Measurements from ENCODE around the gene SLC10A7. TPM values are rescaled to one million over a fixed set of nuclear protein-coding genes. Genes with fewer than 3 reads are reported as not detected.

The SLC10A7 gene
- total RNA-seq, 3 donors from 2014 or later, result 11.6 to 14.4 (median 13.0) TPM

GRCh38 chr4:146342600-146343192, 179.0 kb downstream of the SLC10A7 start:
- Mint-ChIP-seq H3K4me1 (ENCODE audit: low read depth) (peaks cover 5% of the 10 kb centered on the region), H3K36me3 (ENCODE audit: insufficient read depth) (no peaks in the 10 kb centered on the region), H3K9me3 (no peaks in the 10 kb centered on the region), H3K4me3 (no peak overlapping the region), H3K27me3 (ENCODE audit: low read depth) (no peaks in the 10 kb centered on the region)
- DNase-seq, result no peak
- ATAC-seq, result no peak

- Mint-ChIP-seq H3K36me3 (ENCODE audit: insufficient read depth) (no peaks in the 10 kb centered on the region), H3K27me3 (ENCODE audit: low read depth) (no peaks in the 10 kb centered on the region), H3K4me1 (ENCODE audit: low read depth) (peaks cover 6% of the 10 kb centered on the region), H3K4me3 (no peak overlapping the region), H3K9me3 (no peaks in the 10 kb centered on the region)
- DNase-seq (no peak), ATAC-seq (no peak)
Measured at GRCh38 chr4:146340798-146341197, 180.9 kb downstream of the SLC10A7 start.

DNA sequence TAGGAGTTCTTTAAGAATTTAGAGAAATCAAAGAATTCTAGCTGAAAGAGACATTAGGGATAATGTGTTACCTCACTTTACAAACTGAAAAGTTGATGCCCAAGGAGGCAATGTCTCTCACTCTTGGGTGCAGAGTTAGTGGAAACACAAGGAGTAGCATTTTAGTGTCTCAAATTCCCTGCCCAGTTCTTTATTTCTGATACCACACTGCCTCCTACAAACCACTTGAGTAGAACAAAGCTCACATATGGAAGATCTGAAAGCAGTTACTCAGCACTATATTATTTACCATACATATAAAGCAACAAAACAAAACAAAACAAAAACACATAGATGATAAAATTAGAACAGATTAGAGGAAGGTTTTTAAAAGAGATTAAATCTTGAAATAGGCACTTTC, 183.2 kb downstream of the SLC10A7 start:
- Mint-ChIP-seq H3K27me3 (ENCODE audit: low read depth) (no peaks in the 10 kb centered on the region), H3K9me3 (no peaks in the 10 kb centered on the region), H3K4me3 (no peak overlapping the region), H3K4me1 (ENCODE audit: low read depth) (peaks cover 5% of the 10 kb centered on the region), H3K36me3 (ENCODE audit: insufficient read depth) (no peaks in the 10 kb centered on the region)
- ATAC-seq (no peak), DNase-seq (no peak)

DNA sequence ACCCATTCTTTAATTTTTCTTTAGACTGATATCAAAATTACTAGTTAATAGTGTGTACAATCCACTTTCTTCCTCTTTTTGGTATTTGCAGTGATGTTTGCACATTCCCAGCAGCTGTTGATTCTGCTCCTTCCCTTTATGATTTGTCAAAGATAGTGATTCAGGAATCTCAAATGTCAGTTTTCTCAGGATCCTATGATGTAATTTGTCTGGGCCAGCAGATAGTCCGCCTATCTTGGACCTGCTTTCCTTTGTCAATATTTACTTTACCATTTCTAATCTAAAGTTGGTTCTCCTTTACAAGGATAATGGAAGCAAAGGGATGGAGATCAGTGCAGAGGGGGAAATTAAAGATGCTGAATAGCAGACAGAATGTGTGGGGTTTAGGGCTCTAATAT, 185.3 kb downstream of the SLC10A7 start:
- DNase-seq (no peak), ATAC-seq (no peak)
- no peaks in the 10 kb centered on the region for H3K27me3 Mint-ChIP-seq (ENCODE audit: low read depth)
- H3K4me1 Mint-ChIP-seq (ENCODE audit: low read depth), result peaks cover 3% of the 10 kb centered on the region
- no peaks in the 10 kb centered on the region for H3K9me3 Mint-ChIP-seq
- peaks cover 4% of the 10 kb centered on the region for H3K36me3 Mint-ChIP-seq (ENCODE audit: insufficient read depth)
- H3K4me3 Mint-ChIP-seq, result no peak overlapping the region

DNA sequence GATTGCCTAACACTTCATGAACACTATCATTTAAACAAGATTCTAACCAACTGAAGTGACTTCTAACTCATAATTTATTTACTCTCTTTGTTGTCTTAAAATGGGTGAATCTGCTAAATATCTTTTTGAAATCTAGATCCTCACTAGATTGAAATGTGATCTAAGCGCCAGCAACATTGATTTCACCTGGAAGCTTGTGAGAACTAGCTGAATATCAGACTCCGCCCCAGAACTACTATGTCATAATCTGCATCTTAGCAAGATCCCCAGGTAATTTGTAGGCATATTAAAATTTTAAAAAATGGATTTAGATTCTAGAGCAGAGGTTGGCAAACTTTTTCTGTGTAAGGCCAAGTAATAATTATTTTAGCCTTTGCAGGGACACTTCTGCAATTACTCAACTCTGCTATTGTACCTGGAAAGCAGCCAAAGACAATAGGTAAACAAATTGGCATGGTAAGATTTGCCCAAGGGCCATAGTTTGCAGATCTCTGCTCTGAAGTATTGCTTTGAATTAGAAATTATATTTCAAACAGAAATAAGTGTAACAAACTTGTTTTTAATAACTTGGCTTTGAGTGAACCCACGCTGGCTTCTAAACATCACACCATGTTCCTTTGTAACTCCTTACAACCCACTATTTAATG, 185.9 kb downstream of the SLC10A7 start:
- Mint-ChIP-seq H3K9me3 (no peaks in the 10 kb centered on the region), H3K4me1 (ENCODE audit: low read depth) (peaks cover 3% of the 10 kb centered on the region), H3K4me3 (no peak overlapping the region), H3K27me3 (ENCODE audit: low read depth) (no peaks in the 10 kb centered on the region), H3K36me3 (ENCODE audit: insufficient read depth) (peaks cover 5% of the 10 kb centered on the region)
- DNase-seq (no peak), ATAC-seq (no peak)

- Mint-ChIP-seq H3K4me3 (no peak overlapping the region), H3K27me3 (ENCODE audit: low read depth) (no peaks in the 10 kb centered on the region), H3K4me1 (ENCODE audit: low read depth) (peaks cover 3% of the 10 kb centered on the region), H3K36me3 (ENCODE audit: insufficient read depth) (peaks cover 5% of the 10 kb centered on the region), H3K9me3 (no peaks in the 10 kb centered on the region)
- DNase-seq (no peak), ATAC-seq (no peak)
Measured at GRCh38 chr4:146334862-146335449, 186.8 kb downstream of the SLC10A7 start.

DNA sequence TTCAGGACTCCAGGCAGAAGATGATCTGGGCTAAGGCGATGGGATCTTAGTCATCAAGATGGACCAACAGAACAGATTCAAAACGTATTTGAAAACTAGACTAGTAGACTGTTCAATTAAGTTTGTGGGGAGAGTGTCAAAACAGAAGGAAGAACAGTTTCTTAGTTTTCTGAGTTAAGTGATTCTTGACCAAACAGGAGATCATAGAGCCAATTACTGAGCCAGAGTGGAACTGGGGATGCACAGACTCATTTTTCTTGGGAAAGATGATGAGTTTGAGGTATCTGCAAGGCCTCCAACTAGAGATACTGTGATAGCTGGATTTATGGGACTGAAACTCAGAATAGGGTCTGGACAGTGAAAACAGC, 187.9 kb downstream of the SLC10A7 start:
- Mint-ChIP-seq H3K36me3 (ENCODE audit: insufficient read depth) (peaks cover 5% of the 10 kb centered on the region), H3K27me3 (ENCODE audit: low read depth) (no peaks in the 10 kb centered on the region), H3K4me1 (ENCODE audit: low read depth) (peaks cover 3% of the 10 kb centered on the region), H3K9me3 (no peaks in the 10 kb centered on the region), H3K4me3 (no peak overlapping the region)
- DNase-seq (no peak), ATAC-seq (no peak)

DNA sequence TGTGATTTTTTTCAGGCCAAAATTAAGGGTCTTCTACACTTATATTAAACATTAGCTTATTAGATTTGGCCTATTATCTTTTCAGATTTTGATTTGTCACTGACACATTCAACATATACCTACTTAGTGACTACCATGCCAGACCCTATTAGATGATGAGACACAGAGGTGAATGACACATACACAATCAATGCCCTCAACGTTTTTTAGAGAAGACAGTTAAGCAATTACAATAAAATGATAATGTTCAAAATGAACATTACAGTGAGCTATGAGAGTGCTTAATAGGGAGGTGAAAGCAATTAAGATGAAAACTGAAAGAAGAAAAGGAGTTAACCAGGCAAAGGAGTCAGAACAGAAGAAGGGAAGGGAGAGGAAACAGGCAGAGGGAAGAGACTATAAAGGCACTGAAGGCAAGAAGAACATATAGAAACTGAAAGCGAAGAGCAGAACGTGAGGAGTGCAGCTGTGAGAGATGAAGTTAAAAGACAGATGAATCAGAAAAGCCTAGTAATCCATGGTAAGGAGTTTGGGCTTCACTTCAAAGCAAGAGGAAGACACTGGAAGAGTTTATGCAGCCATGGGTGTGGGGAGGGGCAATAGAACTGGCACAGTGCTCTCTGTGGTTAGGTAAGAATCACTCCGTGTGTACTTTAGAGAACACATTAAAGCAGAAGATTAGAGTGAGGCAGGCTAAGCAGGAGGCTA, 188.4 kb downstream of the SLC10A7 start:
- Mint-ChIP-seq H3K27me3 (ENCODE audit: low read depth) (no peaks in the 10 kb centered on the region), H3K36me3 (ENCODE audit: insufficient read depth) (peaks cover 5% of the 10 kb centered on the region), H3K4me3 (no peak overlapping the region), H3K9me3 (no peaks in the 10 kb centered on the region), H3K4me1 (ENCODE audit: low read depth) (peaks cover 3% of the 10 kb centered on the region)
- DNase-seq (no peak), ATAC-seq (peak; percentile 87 to 89)

GRCh38 chr4:146330392-146330791, 191.3 kb downstream of the SLC10A7 start:
- ATAC-seq (no peak), DNase-seq (no peak)
- Mint-ChIP-seq H3K4me3 (no peak overlapping the region), H3K4me1 (ENCODE audit: low read depth) (no peaks in the 10 kb centered on the region), H3K27me3 (ENCODE audit: low read depth) (no peaks in the 10 kb centered on the region), H3K9me3 (no peaks in the 10 kb centered on the region), H3K36me3 (ENCODE audit: insufficient read depth) (peaks cover 5% of the 10 kb centered on the region)

DNA sequence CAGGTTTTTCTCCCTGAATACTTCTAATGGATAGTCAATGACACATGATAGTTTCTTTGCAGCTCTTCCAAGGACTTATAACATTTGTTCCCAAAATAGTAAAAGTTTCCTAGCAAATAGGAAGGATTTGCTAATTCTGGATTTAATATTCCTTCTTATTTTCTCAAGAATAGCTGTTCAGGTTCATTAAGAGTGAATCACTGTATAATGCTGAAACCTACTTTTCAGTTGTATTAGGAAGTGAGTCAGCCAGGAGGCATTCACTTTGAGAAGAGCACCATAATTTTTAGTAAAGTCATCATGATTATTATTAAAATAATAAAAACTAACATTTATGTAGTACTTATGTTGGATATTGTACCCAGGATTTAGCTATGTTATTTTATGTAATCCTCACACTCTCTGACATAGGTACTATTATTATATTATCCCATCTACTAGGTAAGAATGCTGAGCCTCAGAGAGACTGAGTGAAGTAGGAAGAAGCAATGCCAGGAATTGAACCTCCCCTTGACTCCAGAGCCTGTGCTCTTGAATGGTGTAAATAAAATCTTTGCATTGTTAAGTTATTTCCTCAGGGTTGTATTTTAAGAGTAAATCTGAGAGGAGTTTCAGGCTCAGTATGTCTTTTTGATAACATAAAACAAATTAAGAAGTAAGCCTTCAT, 192.6 kb downstream of the SLC10A7 start:
- no peak for ATAC-seq
- no peak for DNase-seq
- H3K27me3 Mint-ChIP-seq (ENCODE audit: low read depth), result no peaks in the 10 kb centered on the region
- H3K4me3 Mint-ChIP-seq, result no peak overlapping the region
- H3K9me3 Mint-ChIP-seq, result peaks cover 3% of the 10 kb centered on the region
- peaks cover 13% of the 10 kb centered on the region for H3K36me3 Mint-ChIP-seq (ENCODE audit: insufficient read depth)
- H3K4me1 Mint-ChIP-seq (ENCODE audit: low read depth), result no peaks in the 10 kb centered on the region

DNA sequence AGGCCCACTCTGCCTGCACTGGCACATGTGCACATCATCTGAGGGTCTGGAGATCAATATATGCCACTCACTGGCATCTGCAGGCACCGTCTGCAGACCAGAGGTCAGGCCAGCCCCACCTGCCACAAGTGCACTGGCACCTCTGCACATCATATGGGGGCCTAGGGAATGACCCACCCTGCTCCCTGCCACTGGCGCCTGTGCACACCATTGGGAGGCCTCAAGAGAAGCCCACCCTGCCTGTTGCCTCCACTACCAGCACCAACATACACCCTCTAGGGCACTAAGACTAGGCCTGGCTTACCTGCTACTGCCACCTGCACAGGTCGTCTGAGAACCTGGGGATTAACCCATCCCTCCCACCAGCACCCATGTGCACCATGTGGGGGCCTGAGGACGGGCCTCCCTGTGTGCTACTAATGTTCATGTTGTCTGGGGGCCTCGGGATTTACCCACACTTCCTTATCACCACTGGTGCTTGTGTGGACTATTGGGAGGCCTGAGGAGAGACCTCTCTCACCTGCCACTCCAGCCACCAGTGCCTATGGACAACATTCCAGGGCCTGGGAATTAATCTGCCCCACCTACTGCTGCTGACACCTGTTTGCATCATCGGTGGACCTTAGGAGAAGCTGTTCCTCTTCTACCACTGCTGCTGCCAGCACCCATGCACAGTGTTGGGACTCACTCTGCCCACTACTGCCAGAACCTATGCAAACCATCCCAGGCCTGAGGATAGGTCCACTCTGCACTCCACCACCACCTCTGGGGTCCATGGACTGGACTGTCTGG, 193.7 kb downstream of the SLC10A7 start:
- Mint-ChIP-seq H3K9me3 (peaks cover 3% of the 10 kb centered on the region), H3K4me3 (no peak overlapping the region)
- no peak for DNase-seq

DNA sequence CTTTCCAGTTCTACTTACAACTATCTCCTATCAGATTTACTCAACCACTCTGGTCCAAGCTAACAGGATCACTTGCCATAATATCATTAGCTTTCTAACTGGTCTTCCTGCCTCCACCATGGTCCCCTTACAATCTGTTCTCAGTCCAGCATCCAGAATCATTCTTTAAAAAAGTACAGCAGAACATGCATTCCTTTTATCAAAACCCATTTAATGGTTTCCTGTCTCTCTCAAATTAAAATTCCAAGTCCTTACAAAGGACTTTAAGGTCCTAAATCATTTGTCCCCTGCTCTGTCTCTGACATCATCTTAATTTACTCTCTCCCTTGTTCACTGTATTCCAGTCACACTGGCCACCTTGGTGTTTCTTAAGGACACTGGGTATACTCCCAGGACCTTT, 202.8 kb downstream of the SLC10A7 start:
- Mint-ChIP-seq H3K27me3 (ENCODE audit: low read depth) (no peaks in the 10 kb centered on the region), H3K4me3 (no peak overlapping the region), H3K9me3 (no peaks in the 10 kb centered on the region), H3K4me1 (ENCODE audit: low read depth) (no peaks in the 10 kb centered on the region), H3K36me3 (ENCODE audit: insufficient read depth) (peaks cover 17% of the 10 kb centered on the region)
- DNase-seq (no peak), ATAC-seq (no peak)

More for the DNA sequence above, 193.7 kb downstream of the SLC10A7 start:
- Mint-ChIP-seq H3K36me3 (ENCODE audit: insufficient read depth) (peaks cover 22% of the 10 kb centered on the region), H3K27me3 (ENCODE audit: low read depth) (no peaks in the 10 kb centered on the region), H3K4me1 (ENCODE audit: low read depth) (no peaks in the 10 kb centered on the region)
- no peak for ATAC-seq

DNA sequence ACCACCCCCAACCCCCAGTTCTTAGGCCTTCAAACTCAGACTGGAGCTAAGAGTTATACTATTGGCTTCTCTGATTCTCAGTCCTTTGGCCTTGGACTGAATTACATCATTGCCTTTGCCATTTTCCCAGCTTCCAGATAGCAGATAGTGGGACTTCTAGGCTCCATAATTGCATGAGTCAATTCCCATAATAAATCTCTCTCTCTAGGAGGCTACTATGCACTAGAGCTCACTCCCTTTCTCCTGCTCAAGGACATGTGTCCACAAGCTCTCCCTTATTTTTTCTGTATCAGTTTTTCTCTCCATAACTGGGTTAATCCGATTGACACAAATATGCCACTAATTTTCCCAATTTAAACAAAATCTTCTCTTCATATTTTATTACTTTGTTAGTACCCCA, 204.0 kb downstream of the SLC10A7 start:
- no peaks in the 10 kb centered on the region for H3K9me3 Mint-ChIP-seq
- H3K36me3 Mint-ChIP-seq (ENCODE audit: insufficient read depth), result peaks cover 6% of the 10 kb centered on the region
- DNase-seq (no peak), ATAC-seq (no peak)
- H3K27me3 Mint-ChIP-seq (ENCODE audit: low read depth), result no peaks in the 10 kb centered on the region
- H3K4me1 Mint-ChIP-seq (ENCODE audit: low read depth), result no peaks in the 10 kb centered on the region
- no peak overlapping the region for H3K4me3 Mint-ChIP-seq

DNA sequence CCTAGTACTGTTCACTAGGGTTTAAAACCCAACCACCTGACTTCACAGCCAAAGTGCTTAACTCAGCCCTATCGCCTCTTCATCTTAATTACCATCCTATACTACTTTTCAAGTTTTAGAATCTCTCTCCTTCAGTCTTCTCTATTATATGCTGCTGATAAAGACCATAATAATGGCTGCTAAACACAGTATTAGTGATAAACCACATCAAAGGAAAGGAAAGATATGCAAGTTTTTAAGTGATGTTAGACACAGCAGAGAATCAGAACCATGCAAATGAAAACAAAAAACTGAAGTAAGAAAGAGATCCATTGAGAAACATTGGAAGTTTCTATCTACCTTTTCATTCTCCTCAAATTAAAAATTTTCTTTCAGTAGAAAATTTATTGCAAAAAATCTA, 206.6 kb downstream of the SLC10A7 start:
- peaks cover 4% of the 10 kb centered on the region for H3K36me3 Mint-ChIP-seq (ENCODE audit: insufficient read depth)
- H3K4me3 Mint-ChIP-seq, result no peak overlapping the region
- H3K9me3 Mint-ChIP-seq, result no peaks in the 10 kb centered on the region
- ATAC-seq (no peak), DNase-seq (no peak)
- H3K27me3 Mint-ChIP-seq (ENCODE audit: low read depth), result no peaks in the 10 kb centered on the region
- H3K4me1 Mint-ChIP-seq (ENCODE audit: low read depth), result no peaks in the 10 kb centered on the region

Data from activated T-cell treated with anti-CD3 and anti-CD28 coated beads, Interleukin-2, amount 50 U/mL, for 4 hours (primary cell).